Measurements from ENCODE around the gene SLC12A6.
A peak's percentile ranks its signal among the peaks of the same experiment; 100 is the strongest.

SLC12A6 gene

GRCh38 chr15:34336231-34336990 is 1.2 kb downstream of the SLC12A6 start:
- TF ChIP-seq, protein P1, sequence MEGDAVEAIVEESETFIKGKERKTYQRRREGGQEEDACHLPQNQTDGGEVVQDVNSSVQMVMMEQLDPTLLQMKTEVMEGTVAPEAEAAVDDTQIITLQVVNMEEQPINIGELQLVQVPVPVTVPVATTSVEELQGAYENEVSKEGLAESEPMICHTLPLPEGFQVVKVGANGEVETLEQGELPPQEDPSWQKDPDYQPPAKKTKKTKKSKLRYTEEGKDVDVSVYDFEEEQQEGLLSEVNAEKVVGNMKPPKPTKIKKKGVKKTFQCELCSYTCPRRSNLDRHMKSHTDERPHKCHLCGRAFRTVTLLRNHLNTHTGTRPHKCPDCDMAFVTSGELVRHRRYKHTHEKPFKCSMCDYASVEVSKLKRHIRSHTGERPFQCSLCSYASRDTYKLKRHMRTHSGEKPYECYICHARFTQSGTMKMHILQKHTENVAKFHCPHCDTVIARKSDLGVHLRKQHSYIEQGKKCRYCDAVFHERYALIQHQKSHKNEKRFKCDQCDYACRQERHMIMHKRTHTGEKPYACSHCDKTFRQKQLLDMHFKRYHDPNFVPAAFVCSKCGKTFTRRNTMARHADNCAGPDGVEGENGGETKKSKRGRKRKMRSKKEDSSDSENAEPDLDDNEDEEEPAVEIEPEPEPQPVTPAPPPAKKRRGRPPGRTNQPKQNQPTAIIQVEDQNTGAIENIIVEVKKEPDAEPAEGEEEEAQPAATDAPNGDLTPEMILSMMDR (IDR thresholded peaks at IDR 0.05; ENCODE audit: borderline replicate concordance, insufficient read depth, low read depth, low read length) = no peak
- peak overlapping the region; percentile 83 for H3K4me3 ChIP-seq (ENCODE audit: low read depth, low read length)

- H3K4me3 ChIP-seq (ENCODE audit: low read depth, low read length) = peak overlapping the region; percentile 57
- TF ChIP-seq, protein P1 (IDR thresholded peaks at IDR 0.05; ENCODE audit: borderline replicate concordance, insufficient read depth, low read depth, low read length) = no peak
Observed at GRCh38 chr15:34335176-34336032, 2.2 kb downstream of the SLC12A6 start.

DNA sequence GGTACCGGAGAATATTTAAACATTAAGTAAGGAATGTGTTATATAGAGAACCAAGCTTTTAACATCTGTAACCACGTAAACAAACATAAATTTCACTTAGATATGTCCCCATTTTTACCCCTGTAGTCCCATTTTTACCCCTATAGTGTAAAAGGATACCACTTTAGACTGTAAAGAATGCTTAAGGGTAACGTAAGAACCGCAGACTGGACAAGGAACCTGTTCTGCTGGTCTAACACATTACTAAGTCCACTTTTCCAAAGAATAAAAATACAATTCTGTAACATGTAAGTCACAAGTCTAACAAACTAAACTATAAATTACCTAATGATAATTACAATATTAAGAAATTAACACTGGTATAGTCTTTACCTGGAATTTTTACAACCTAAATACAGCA is 2.9 kb downstream of the SLC12A6 start:
- H3K4me3 ChIP-seq (ENCODE audit: low read depth, low read length) = peak overlapping the region; percentile 57
- TF ChIP-seq, protein P1 (IDR thresholded peaks at IDR 0.05; ENCODE audit: borderline replicate concordance, insufficient read depth, low read depth, low read length) = no peak

- TF ChIP-seq, protein P1 (IDR thresholded peaks at IDR 0.05; ENCODE audit: borderline replicate concordance, insufficient read depth, low read depth, low read length) = no peak
- no peak overlapping the region for H3K4me3 ChIP-seq (ENCODE audit: low read depth, low read length)
Observed at GRCh38 chr15:34332553-34333120, 4.9 kb downstream of the SLC12A6 start.

DNA sequence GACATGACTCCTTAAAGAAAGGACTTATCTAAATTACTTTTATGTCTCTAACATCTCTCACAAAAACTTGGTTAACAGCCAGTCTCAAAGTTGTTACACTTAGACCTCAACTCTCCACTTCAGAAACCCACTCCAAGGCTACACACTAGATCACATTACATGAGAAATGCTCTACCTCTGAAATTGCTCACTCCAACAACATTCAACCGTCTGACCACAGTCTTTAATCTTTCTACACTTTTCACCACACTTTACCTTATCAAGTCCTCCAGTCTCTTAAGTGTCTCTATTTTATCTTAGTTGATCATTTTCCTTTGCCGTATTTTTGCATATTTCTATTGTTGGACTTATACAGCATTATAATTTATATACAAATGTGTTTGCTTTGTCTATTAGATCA is 5.8 kb downstream of the SLC12A6 start:
- TF ChIP-seq, protein P1 (IDR thresholded peaks at IDR 0.05; ENCODE audit: borderline replicate concordance, insufficient read depth, low read depth, low read length) = no peak
- no peak overlapping the region for H3K4me3 ChIP-seq (ENCODE audit: low read depth, low read length)

DNA sequence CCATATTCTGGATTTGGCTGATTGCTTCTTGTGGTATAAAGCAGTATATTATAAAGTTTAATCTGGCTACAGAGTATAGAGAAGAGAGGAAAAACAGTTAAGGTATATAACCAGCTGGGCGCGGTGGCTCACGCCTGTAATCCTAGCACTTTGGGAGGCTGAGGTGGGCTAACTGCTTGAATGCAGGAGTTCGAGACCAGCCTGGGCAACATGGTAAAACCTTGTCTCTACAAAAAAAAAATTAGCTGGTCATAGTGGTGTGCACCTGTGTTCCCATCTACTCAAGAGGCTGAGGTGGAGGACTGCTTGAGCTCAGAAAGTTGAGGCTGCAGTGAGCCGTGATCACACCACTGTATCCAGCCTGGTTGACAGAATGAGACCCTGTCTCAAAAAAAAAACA is 7.3 kb downstream of the SLC12A6 start:
- no peak overlapping the region for H3K4me3 ChIP-seq (ENCODE audit: low read depth, low read length)
- TF ChIP-seq, protein P1 (IDR thresholded peaks at IDR 0.05; ENCODE audit: borderline replicate concordance, insufficient read depth, low read depth, low read length) = no peak
